HG02973 (cell line): Measurements from ENCODE around the gene HACD2.

Experiments used
- ATAC-seq: cut with Tn5 transposase; IDR thresholded peaks from one replicate; pipeline ENCODE4 v1.9.1; 2021; ENCODE audit warnings: moderate library complexity; ENCODE audit not compliant: unreplicated experiment

The HACD2 gene

GRCh38 chr3:123448536-123449101, 136.2 kb downstream of the HACD2 start, which contains the start of gene ADCY5:
Gene ADCY5 (minus strand): TSS chr3:123449090. CDS start chr3:123448545, 545 bp downstream.
- ATAC-seq = no peak

DNA sequence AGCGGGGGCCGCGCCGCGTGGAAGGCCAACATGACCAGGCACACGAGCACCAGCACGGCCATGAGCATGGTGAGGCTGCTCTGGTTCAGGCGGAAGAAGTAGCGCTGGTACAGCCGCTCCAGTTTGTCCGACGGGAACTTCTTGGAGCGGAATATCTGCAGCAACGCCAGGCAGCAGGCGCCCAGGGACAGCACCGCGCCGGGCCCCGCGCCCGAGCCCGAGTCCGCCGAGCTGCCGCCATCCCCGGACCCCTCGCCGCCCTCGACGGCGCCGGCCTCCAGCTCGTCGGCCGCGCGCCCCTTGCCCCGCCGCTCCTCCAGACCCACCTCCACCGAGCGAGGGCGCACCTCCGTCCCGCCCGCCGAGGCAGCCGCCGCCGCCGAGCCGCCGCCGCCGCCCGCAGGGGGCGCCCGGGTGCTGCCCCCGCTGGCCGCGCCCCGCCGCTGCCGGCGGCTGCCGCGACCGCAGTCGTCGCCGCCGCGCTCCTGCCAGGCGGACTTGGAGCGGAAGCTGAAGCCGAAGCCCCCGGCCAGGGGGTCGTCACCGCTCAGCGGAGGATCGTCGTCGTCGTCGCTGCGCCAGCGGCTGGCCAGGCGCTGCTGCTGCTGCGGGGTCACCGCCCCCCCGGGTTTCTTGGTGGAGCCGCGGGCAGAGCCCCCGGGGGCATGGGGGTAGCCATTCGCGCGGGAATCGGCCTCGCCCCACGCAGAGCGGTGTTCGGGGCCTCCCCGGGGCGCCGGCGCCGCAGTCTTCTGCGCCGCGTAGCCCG, 136.9 kb downstream of the HACD2 start:
- no peak for ATAC-seq

- no peak for ATAC-seq
These were observed 137.5 kb downstream of the HACD2 start for GRCh38 chr3:123447416-123447748.

GRCh38 chr3:123446610-123447109, 138.2 kb downstream of the HACD2 start:
- no peak for ATAC-seq

DNA sequence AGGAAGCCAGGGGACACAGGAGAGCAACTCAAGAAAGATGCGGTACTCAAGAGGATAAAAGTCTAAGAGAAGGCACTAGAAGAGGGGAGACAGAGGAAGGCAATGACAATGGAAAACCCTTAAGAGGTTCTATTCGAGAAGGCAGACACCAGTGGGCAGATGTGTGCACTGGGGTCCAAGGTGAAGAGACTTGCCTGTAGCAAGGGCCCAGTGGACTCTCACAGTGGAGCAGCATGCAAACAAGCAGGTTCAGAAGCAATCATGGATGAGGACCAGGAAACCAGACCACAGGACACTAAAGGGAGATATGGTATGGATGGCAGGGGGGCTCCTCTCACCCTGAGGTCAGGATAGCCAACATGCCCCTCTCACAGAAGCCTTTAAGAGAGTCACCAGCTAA, 138.6 kb downstream of the HACD2 start:
- ATAC-seq = no peak

DNA sequence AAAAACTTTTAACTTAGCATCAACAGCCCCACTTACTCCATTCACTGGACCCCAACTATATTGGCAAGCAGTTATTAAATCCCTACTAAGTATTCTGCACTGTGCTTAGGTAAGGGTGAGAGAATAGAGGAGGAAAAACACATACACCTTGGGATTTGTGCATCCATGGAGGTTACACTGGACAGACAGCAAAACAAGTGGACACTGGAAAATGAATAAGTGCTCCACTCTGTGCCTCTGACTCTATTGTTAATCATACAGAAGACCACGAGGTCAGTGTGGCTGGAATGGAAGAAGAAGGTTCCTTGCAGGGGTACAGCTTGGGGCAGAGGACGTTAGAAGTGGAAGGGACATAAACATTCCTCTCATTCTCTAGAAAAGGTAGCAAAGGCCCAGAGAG, 139.2 kb downstream of the HACD2 start:
- ATAC-seq = no peak

DNA sequence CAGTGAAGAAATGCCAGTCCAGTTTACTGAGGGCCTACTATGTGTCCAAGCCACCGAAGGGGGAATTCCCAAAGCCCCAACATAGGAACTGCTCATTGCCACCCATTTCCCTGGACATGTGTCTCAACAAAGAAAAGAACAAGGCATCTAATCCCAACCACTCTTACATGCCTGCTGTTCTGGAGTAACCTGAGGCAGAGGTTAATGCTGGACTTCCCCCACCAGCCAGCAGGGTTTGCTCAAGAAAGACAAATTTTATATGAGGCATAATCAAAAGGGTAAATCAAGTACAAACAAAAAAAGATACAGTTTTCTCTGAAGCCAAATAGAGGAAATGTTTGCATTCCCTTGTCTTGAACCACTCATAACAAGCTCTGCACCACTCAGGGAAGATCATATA, 140.1 kb downstream of the HACD2 start:
- ATAC-seq = no peak

DNA sequence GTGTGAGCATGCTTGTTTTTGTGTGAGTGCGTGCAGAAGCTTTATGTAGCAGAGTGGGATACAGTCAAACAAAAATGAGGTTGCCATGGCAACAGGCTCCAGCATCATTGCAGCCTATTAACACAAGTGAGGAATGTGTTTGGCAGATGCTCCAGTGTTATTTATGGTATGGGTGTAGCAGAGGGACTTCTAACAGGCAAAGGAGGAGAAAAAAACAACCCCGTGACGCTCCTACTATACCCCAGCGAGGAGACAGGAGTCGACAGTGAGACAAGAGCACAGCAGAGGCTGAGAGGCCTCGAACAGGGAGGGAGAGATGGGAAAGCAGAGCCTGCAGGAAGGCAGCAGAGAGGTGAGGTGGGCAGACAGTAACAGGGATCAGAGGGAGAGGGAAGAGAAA, 140.8 kb downstream of the HACD2 start:
- ATAC-seq = no peak

GRCh38 chr3:123442908-123443307, 141.9 kb downstream of the HACD2 start:
- no peak for ATAC-seq

- no peak for ATAC-seq
These were observed 142.7 kb downstream of the HACD2 start for GRCh38 chr3:123442125-123442524.
